IgD-negative memory B cell (primary cell): ENCODE data around the gene GIMAP1. TPM values are rescaled to one million over a fixed set of nuclear protein-coding genes. Genes with fewer than 3 reads are reported as not detected.
"Not testable (repeated sequence)": the region's sequence is repeated elsewhere in the genome, so short reads cannot be mapped to it uniquely, and the experiment has no call there.

Experiments used
- H3K27ac Mint-ChIP-seq, 3 donors: one replicate each; pipeline ENCODE4 v1.8.0; 2020 to 2022; ENCODE audit warnings: mild to moderate bottlenecking in 3 of 3, mixed read lengths in 3 of 3, moderate library complexity in 1 of 3
- H3K27me3 Mint-ChIP-seq: one replicate; pipeline ENCODE4 v1.8.0; 2021; ENCODE audit warnings: mixed read lengths
- H3K36me3 Mint-ChIP-seq: one replicate; pipeline ENCODE4 v1.8.0; 2020; ENCODE audit warnings: mild to moderate bottlenecking, mixed read lengths
- H3K4me1 Mint-ChIP-seq, 3 donors: one replicate each; pipeline ENCODE4 v1.8.0; 2020 to 2022; ENCODE audit warnings: mixed read lengths in 3 of 3, mild to moderate bottlenecking in 1 of 3
- H3K4me3 Mint-ChIP-seq, 4 donors: one replicate each; pipeline ENCODE4 v1.8.0; 2020 to 2022; ENCODE audit warnings: mild to moderate bottlenecking in 4 of 4, mixed read lengths in 4 of 4, moderate library complexity in 3 of 4
- H3K9me3 Mint-ChIP-seq, 3 donors: one replicate each; pipeline ENCODE4 v1.8.0; 2020 to 2021; ENCODE audit warnings: mixed read lengths in 3 of 3, mild to moderate bottlenecking in 1 of 3
- polyA plus RNA-seq: library from polyadenylated mRNA; unstranded; fragments of 300-500 nt; fragmentation: Illumina TruSeq; gene quantifications from one replicate; pipeline ENCODE4 v1.2.3, GENCODE V29; 2021

The GIMAP1 gene
- polyA plus RNA-seq = 3.0 TPM

- Mint-ChIP-seq H3K36me3 (peaks cover 3% of the 10 kb centered on the region), H3K9me3 (peaks cover 4 to 10% (median 7%) of the 10 kb centered on the region in 3 donors), H3K27me3 (no peaks in the 10 kb centered on the region), H3K27ac (peak within 1 kb of the TSS; percentile 7 to 89 (median 46)), H3K4me1 (peaks cover 11 to 32% (median 21%) of the 10 kb centered on the region in 3 donors), H3K4me3 (peak within 1 kb of the TSS; percentile 87 to 95 (median 92))
These were observed at the start of gene GIMAP1 for GRCh38 chr7:150716368-150716767. TSS of gene GIMAP1 (plus strand) at chr7:150716613. CDS start at chr7:150719048, 2,435 bp downstream.

DNA sequence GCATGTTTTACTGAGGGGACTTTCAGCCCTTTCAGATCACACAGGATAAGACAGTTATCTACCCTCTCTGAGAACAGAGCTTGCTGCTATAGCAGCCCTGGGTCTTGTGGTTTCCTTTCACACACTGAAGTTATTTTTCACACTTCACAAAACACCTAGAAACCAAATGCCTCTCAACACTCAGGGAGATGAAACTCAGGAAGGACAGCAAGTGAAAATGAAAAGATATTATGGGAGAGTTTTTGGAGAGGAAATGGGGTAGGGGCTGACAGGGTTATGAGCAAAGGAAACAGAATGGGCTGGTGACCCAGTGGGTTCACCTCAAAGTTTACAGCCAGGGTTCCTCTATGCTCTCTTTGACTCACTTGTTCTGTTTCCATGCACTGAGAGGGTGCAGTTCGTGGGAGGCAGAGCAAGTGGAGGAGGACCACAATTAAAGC is 47.9 kb upstream of the GIMAP1 start:
- peak overlapping the region in 3 of 4 donors; percentile 3 to 61 (median 34) for H3K4me3 Mint-ChIP-seq
- H3K27ac Mint-ChIP-seq = peak overlapping the region in 2 of 3 donors; percentile 23 to 84
- peaks cover 4% of the 10 kb centered on the region for H3K27me3 Mint-ChIP-seq
- no peaks in the 10 kb centered on the region for H3K36me3 Mint-ChIP-seq
- peaks cover 15 to 32% (median 21%) of the 10 kb centered on the region in 3 donors for H3K4me1 Mint-ChIP-seq
- peaks cover 4 to 6% (median 5%) of the 10 kb centered on the region in 3 donors for H3K9me3 Mint-ChIP-seq

GRCh38 chr7:150668977-150669376 is 47.4 kb upstream of the GIMAP1 start:
- Mint-ChIP-seq H3K9me3 (peaks cover 4 to 6% (median 5%) of the 10 kb centered on the region in 3 donors), H3K27me3 (peaks cover 3% of the 10 kb centered on the region), H3K4me3 (peak overlapping the region in 2 of 4 donors; percentile 9 to 61), H3K36me3 (no peaks in the 10 kb centered on the region), H3K4me1 (peaks cover 13 to 28% (median 18%) of the 10 kb centered on the region in 3 donors), H3K27ac (no peak overlapping the region)

GRCh38 chr7:150671798-150672585 is 44.4 kb upstream of the GIMAP1 start:
- not testable (repeated sequence) for H3K27me3 Mint-ChIP-seq, H3K36me3 Mint-ChIP-seq, H3K4me3 Mint-ChIP-seq, H3K9me3 Mint-ChIP-seq
- Mint-ChIP-seq H3K27ac (peak overlapping the region in 1 of 3 donors; percentile 46), H3K4me1 (peaks cover 10 to 25% (median 15%) of the 10 kb centered on the region in 3 donors)

GRCh38 chr7:150675714-150676113 is 40.7 kb upstream of the GIMAP1 start:
- H3K27me3 Mint-ChIP-seq = peaks cover 9% of the 10 kb centered on the region
- no peak overlapping the region for H3K27ac Mint-ChIP-seq
- no peaks in the 10 kb centered on the region for H3K36me3 Mint-ChIP-seq
- H3K4me1 Mint-ChIP-seq = peaks cover 7 to 14% (median 12%) of the 10 kb centered on the region in 3 donors
- no peak overlapping the region for H3K4me3 Mint-ChIP-seq
- peaks cover 0 to 5% (median 0%) of the 10 kb centered on the region in 3 donors for H3K9me3 Mint-ChIP-seq

- H3K36me3 Mint-ChIP-seq, H3K27me3 Mint-ChIP-seq, H3K27ac Mint-ChIP-seq, H3K4me3 Mint-ChIP-seq, H3K9me3 Mint-ChIP-seq: not testable (repeated sequence)
- peaks cover 7 to 14% (median 12%) of the 10 kb centered on the region in 3 donors for H3K4me1 Mint-ChIP-seq
These were observed 40.1 kb upstream of the GIMAP1 start for GRCh38 chr7:150676276-150676675.

DNA sequence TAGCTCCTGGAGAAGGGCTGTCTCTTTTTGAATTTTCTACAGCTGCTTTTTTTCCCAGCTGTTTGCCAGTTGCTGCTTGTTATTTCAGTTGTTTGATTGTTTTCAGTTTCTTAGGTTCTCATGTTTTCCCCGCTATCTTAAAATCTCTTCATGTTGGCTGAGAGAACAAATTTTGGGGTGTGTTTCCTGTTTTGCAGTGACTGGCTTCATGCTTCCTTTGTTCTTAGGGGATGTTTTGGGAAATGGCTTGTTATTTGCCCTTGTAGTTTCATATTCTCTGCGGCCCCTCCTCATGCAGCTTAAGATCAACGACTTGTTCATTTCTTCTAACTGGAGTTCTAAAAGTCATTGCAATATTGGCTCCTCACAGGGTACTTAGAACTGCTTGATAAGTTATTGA is 39.6 kb upstream of the GIMAP1 start:
- H3K27ac Mint-ChIP-seq = peak overlapping the region in 2 of 3 donors; percentile 41 to 67
- H3K36me3 Mint-ChIP-seq, H3K27me3 Mint-ChIP-seq, H3K9me3 Mint-ChIP-seq: not testable (repeated sequence)
- peak overlapping the region in 1 of 4 donors; percentile 6 for H3K4me3 Mint-ChIP-seq
- peaks cover 7 to 14% (median 12%) of the 10 kb centered on the region in 3 donors for H3K4me1 Mint-ChIP-seq

GRCh38 chr7:150678601-150679000 is 37.8 kb upstream of the GIMAP1 start:
- not testable (repeated sequence) for H3K4me3 Mint-ChIP-seq, H3K36me3 Mint-ChIP-seq, H3K9me3 Mint-ChIP-seq, H3K27ac Mint-ChIP-seq, H3K27me3 Mint-ChIP-seq
- peaks cover 6 to 14% (median 12%) of the 10 kb centered on the region in 3 donors for H3K4me1 Mint-ChIP-seq

- not testable (repeated sequence) for H3K36me3 Mint-ChIP-seq, H3K27me3 Mint-ChIP-seq, H3K27ac Mint-ChIP-seq, H3K9me3 Mint-ChIP-seq, H3K4me3 Mint-ChIP-seq
- peaks cover 8 to 27% (median 25%) of the 10 kb centered on the region in 3 donors for H3K4me1 Mint-ChIP-seq
These were observed 36.0 kb upstream of the GIMAP1 start for GRCh38 chr7:150680364-150680763.

DNA sequence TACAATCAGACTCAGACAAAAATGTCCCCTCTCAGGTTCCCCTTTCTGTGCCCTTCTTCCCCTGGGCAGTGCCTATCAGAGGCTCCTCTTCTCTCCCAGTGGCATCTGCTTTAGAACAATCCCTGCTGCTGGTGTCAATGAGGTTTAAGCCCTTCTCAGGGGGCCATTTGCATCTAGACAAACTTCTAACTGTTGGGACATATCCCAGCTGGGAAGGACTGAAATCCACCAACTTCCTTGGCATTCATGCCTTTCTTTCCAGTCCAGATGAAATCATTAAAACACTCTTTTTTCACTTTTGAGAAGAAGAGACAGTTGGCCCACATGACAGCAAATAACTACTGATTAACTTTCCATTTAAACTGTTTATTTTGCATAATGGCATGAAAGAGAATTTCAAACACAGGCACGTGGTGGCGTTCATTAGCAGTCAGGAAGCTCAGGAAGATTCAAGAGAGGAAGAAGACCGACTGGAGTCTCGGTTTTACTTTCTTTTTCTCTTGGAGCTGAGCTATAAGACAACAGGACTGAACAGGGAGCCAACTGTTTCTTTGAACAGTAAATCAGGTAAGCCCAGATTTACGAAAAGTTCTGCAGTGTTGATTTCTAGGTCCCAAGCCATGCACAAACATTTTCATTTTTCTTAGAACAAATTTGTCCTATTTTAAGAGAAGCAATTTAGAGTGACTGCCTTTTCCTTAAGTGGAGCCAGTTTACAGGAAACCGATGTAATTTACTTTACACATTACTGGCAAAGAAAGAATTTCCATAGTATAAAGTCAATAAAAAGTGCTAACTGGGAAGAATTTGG is 31.0 kb upstream of the GIMAP1 start, which contains the start of gene GIMAP2:
TSS of gene GIMAP2 (plus strand) at position 488 of the 811 bp plus-strand sequence. CDS start 1,354 bp downstream, outside the sequence.
- Mint-ChIP-seq H3K9me3 (peaks cover 0 to 5% (median 0%) of the 10 kb centered on the region in 3 donors), H3K4me1 (peaks cover 14 to 31% (median 27%) of the 10 kb centered on the region in 3 donors), H3K27ac (peak within 1 kb of the TSS; percentile 53 to 92 (median 85)), H3K4me3 (peak within 1 kb of the TSS; percentile 89 to 95 (median 92)), H3K27me3 (no peaks in the 10 kb centered on the region), H3K36me3 (peaks cover 20% of the 10 kb centered on the region)

DNA sequence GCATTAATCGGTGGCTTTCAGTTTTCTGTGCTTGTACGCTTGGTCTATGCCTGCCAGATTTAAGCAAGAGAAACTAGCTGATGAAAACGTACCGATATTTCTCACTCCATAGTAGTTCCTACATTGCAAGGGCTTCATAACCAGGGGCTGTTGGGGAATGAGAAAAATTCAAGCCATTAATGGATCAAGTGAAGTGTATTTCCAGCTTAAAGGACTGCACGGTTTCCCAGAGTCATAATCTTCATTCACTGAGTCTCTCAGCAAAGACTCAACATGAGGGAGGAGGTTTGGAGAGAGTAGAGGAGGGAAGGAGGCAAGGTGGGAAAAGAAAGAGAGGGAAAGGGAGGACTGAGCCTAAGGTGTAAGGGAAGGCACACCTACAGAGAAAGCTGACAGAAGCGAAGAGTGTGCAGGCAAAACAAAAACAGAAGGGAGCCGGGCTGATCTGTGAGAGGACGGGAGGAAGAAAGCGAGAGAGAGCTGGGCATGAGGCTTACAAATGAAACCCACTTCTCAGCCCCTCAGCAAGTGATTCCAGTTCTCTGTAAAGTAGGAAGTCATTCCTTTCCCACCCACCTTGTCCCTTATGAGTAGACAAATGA is 30.3 kb upstream of the GIMAP1 start:
- H3K27ac Mint-ChIP-seq = peak overlapping the region; percentile 53 to 92 (median 85)
- H3K36me3 Mint-ChIP-seq = peaks cover 27% of the 10 kb centered on the region
- H3K27me3 Mint-ChIP-seq = no peaks in the 10 kb centered on the region
- peaks cover 0 to 10% (median 0%) of the 10 kb centered on the region in 3 donors for H3K9me3 Mint-ChIP-seq
- H3K4me3 Mint-ChIP-seq = peak overlapping the region; percentile 89 to 95 (median 92)
- peaks cover 15 to 31% (median 27%) of the 10 kb centered on the region in 3 donors for H3K4me1 Mint-ChIP-seq

DNA sequence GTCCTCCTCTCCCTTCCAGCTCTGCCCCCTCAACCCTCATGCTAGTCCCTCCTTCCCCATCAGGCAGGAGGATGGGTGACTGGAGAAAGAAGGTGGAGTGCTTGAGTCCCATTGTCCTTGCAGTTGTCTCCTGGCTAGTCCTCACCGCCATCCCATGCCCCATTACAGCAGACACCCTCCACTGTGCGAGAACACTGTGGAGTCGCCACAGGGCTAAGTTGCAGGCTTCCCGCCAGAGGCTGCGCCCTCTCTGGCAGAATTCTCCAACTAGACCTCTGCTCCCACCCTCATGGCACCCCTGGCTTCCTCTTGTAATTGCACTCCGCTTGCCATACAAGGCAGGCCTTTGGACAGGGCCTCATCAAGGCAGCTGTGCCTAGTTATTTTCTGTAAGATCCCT is 27.8 kb upstream of the GIMAP1 start:
- Mint-ChIP-seq H3K9me3 (peaks cover 1 to 14% (median 10%) of the 10 kb centered on the region in 3 donors), H3K27ac (no peak overlapping the region), H3K4me3 (peak overlapping the region in 3 of 4 donors; percentile 18 to 56 (median 35)), H3K4me1 (peaks cover 15 to 31% (median 27%) of the 10 kb centered on the region in 3 donors), H3K36me3 (peaks cover 39% of the 10 kb centered on the region), H3K27me3 (no peaks in the 10 kb centered on the region)

- peaks cover 5 to 47% (median 34%) of the 10 kb centered on the region in 3 donors for H3K9me3 Mint-ChIP-seq
- H3K27me3 Mint-ChIP-seq = no peaks in the 10 kb centered on the region
- H3K36me3 Mint-ChIP-seq = peaks cover 21% of the 10 kb centered on the region
These were observed 20.8 kb upstream of the GIMAP1 start for GRCh38 chr7:150695654-150696053.

DNA sequence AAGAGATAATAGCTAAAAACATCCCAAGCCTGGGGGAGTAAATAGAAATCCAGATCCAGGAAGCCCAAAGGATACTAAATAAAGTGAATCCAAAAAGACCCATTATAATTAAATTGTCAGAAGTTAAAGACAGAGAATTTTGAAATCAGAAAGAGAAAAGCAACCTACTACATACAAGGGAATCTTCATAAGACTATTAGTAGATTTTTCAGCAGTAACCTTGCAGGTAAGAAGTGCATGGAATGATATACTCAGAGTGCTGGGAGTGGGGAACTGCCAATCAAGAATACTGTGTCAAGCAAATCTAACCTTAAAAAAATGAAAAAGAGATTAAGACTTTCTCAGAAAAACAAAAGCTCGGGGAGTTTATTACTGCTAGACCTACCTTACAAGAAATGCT is 13.2 kb upstream of the GIMAP1 start:
- Mint-ChIP-seq H3K27me3 (no peaks in the 10 kb centered on the region), H3K4me3 (no peak overlapping the region), H3K36me3 (peaks cover 4% of the 10 kb centered on the region), H3K27ac (no peak overlapping the region), H3K9me3 (peaks cover 15 to 57% (median 50%) of the 10 kb centered on the region in 3 donors), H3K4me1 (no peaks in the 10 kb centered on the region)

More at GRCh38 chr7:150695654-150696053, 20.8 kb upstream of the GIMAP1 start:
- Mint-ChIP-seq H3K27ac (no peak overlapping the region), H3K4me3 (no peak overlapping the region), H3K4me1 (peaks cover 0 to 1% (median 0%) of the 10 kb centered on the region in 3 donors)
